GM12892 (cell line): ENCODE results near the gene DAPK2.

Source experiments
- POLR2A ChIP-seq: IDR thresholded peaks from 2 replicates; pipeline ENCODE4 v1.6.1; 2011; ENCODE audit warnings: low read depth, low read length, control low read depth
- POLR2AphosphoS5 ChIP-seq: IDR thresholded peaks from 2 replicates; pipeline ENCODE4 v1.6.1; 2011; ENCODE audit warnings: low read depth, low read length, control low read depth
- TAF1 ChIP-seq: IDR thresholded peaks from 2 replicates; pipeline ENCODE4 v1.6.1; 2011; ENCODE audit warnings: low read depth, mild to moderate bottlenecking, control low read depth, low read length, borderline replicate concordance

GRCh38 chr15:63996794-63997357 lies 49.4 kb downstream of the DAPK2 start:
- TF ChIP-seq POLR2A (no peak), POLR2AphosphoS5 (no peak), TAF1 (no peak)
